ENCODE data around the gene SETBP1.
A peak's percentile ranks its signal among the peaks of the same experiment; 100 is the strongest.

SETBP1 gene

DNA sequence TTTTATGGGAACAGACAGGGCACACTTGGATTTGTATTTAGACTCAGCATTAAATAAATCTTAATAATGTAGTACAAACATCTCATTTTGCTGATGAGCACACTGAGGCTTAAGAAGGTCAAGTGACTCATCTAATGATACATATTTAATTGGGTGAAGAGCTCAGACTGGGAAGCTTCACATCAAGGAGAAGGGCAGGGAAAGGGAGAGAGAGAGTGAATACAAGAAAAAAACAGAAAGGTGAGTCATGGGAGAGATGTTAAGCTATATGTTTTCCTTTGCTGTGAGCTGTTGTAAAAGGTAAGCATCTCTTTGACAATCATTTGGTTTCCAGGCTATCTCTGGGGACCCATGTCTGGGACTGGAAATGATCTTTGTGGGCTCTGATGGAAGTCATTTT is 277.8 kb downstream of the SETBP1 start:
- no peak for DNase-seq (ENCODE audit: low read depth)
- no peak for TF ChIP-seq CTCF (conservative IDR thresholded peaks at IDR 0.05; ENCODE audit: low read depth, low read length)
- no peak overlapping the region for H3K4me3 ChIP-seq (ENCODE audit: low read length)

DNA sequence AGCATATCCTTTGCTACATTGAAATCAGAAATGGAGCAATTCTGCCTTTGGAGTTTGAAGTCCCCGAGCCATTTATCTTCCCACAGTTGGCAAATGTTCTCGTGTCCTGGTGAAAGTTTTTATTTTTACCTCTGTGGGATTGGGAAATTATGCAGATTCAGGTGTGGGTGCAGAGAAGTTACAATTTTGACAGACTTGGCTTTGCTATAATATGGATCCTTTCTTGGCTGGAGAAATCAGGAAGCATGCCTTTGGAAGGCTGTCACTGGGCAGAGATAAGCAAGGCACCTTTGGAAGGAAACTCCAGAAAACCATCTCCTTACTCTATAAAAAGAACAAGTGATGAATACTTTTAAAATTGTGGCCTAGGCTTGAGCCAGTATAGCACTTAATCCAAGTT is 278.3 kb downstream of the SETBP1 start:
- no peak overlapping the region for H3K4me3 ChIP-seq (ENCODE audit: low read length)
- no peak for DNase-seq (ENCODE audit: low read depth)
- no peak for TF ChIP-seq CTCF (conservative IDR thresholded peaks at IDR 0.05; ENCODE audit: low read depth, low read length)

DNA sequence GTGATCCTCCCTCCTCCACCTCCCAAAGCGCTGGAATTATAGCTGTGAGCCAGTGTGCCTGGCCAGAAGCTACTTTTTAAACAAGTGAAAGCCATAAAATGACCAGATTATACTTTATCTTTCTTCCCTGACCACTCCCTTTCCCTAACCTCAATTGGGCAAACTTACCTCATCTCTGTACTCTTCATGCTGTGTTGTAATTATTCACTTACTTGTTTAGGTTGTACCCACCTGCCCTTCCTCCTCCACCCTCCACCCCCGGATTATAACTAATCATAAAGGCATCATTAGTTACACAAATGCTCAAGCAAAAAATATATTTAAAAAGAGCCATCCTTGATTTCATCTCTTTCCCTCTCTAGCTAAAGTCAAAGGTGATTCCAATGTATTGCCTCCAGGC is 279.9 kb downstream of the SETBP1 start:
- no peak for TF ChIP-seq CTCF (conservative IDR thresholded peaks at IDR 0.05; ENCODE audit: low read depth, low read length)
- no peak for DNase-seq (ENCODE audit: low read depth)
- H3K4me3 ChIP-seq (ENCODE audit: low read length) = no peak overlapping the region

- no peak for DNase-seq (ENCODE audit: low read depth)
- no peak for TF ChIP-seq CTCF (conservative IDR thresholded peaks at IDR 0.05; ENCODE audit: low read depth, low read length)
- no peak overlapping the region for H3K4me3 ChIP-seq (ENCODE audit: low read length)
Observed at GRCh38 chr18:44961288-44961995, 280.8 kb downstream of the SETBP1 start.

- no peak for DNase-seq (ENCODE audit: low read depth)
- H3K4me3 ChIP-seq (ENCODE audit: low read length) = no peak overlapping the region
- no peak for TF ChIP-seq CTCF (conservative IDR thresholded peaks at IDR 0.05; ENCODE audit: low read depth, low read length)
Observed at GRCh38 chr18:44967599-44967998, 286.9 kb downstream of the SETBP1 start.

DNA sequence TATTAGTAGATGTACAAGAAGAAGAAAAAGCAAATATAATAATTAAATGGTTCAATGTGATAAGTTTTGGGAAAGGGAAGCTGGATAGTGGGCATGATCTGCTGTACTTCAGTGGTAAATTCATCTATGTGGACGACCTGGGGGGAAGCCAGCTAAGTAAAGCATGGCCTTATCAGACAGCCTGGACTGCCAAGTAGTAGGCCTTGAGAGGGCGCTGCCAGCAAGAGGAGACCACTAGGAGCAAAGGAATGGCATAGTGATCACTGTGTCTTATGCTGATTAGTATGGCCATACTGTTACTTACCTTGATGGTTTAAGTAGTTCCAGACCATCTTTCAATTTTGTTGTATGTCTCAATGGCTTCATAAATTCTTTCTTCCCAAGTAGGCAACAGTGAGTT is 287.6 kb downstream of the SETBP1 start:
- TF ChIP-seq CTCF (conservative IDR thresholded peaks at IDR 0.05; ENCODE audit: low read depth, low read length) = peak; percentile 18
- DNase-seq (ENCODE audit: low read depth) = no peak
- H3K4me3 ChIP-seq (ENCODE audit: low read length) = no peak overlapping the region

DNA sequence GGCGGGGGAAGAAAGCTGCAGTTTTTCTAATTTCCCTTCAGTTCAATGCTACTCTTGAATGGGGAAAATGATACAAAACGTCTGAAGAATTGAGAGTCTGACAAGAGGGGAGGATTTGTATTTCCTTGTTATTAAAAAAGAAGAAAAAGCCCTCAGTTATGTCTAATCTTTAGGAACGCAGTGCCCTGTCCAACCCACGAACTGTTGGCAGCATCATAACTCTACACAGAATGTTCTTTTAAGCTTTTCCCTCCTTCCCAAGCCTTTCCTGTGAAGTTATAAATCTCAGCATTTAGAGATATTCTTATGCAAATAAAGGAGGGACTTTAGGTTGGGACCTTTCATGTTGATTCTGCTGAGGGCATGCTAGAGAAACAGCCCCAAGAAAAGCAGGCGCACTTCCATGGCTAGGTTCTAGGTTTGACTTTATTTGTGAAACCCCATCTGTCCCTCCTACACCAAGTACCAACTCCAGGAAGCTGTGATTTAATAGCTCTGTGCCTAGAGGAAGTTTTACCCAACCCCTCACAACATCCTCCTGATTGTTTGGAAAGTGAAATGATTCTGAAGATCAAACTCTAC is 288.6 kb downstream of the SETBP1 start:
- H3K4me3 ChIP-seq (ENCODE audit: low read length) = no peak overlapping the region
- peak; percentile 21 for DNase-seq (ENCODE audit: low read depth)
- TF ChIP-seq CTCF (conservative IDR thresholded peaks at IDR 0.05; ENCODE audit: low read depth, low read length) = no peak

All from retinal pigment epithelial cell (primary cell).